HCT116 (cell line): ENCODE measurements around the gene EBLN2.

ENCODE experiments used
- CEBPB ChIP-seq: IDR thresholded peaks from 2 replicates; pipeline ENCODE4 v1.6.1; 2012; ENCODE audit warnings: low read depth
- EZH2 ChIP-seq: fragments of 200-600 bp; sonication (generic); IDR thresholded peaks from 2 replicates; pipeline ENCODE4 v1.6.1; 2017; ENCODE audit warnings: antibody characterized with exemption, mixed run types
- POLR2A ChIP-seq: IDR thresholded peaks from 2 replicates; pipeline ENCODE4 v1.7.0; 2011; ENCODE audit warnings: borderline replicate concordance; ENCODE audit not compliant: insufficient read depth, insufficient read length; ENCODE audit errors: extremely low read depth
- POLR2AphosphoS5 ChIP-seq: IDR thresholded peaks from 2 replicates; pipeline ENCODE4 v1.6.1; 2011; ENCODE audit warnings: mild to moderate bottlenecking, low read depth, low read length, moderate library complexity
- RAD21 ChIP-seq: IDR thresholded peaks from 2 replicates; pipeline ENCODE4 v1.6.1; 2012; ENCODE audit warnings: low read depth, mild to moderate bottlenecking
- SIN3A ChIP-seq: IDR thresholded peaks from 2 replicates; pipeline ENCODE4 v1.6.1; 2012; ENCODE audit warnings: low read depth
- TCF7L2 ChIP-seq: IDR thresholded peaks from 2 replicates; pipeline ENCODE4 v1.7.0; 2011; ENCODE audit warnings: borderline replicate concordance, inconsistent platforms; ENCODE audit not compliant: insufficient read depth, insufficient read length; ENCODE audit errors: extremely low read depth
- TF ChIP-seq, protein P1 (sequence below), 3 experiments: fragments of 200-600 bp in 1 of 3; sonication (generic) in 1 of 3; IDR thresholded peaks in 2 of 3; conservative IDR thresholded peaks in 1 of 3; 2 replicates each; pipeline ENCODE4 v1.5.1; 2012 to 2017; ENCODE audit warnings: low read depth in 2 of 3, low read length in 2 of 3, antibody characterized with exemption in 1 of 3, borderline replicate concordance in 1 of 3, control low read depth in 1 of 3, mild to moderate bottlenecking in 1 of 3, mixed read lengths in 1 of 3, mixed run types in 1 of 3, moderate library complexity in 1 of 3; ENCODE audit not compliant: insufficient read depth in 1 of 3
- TF ChIP-seq, protein P2 (sequence below): IDR thresholded peaks from 2 replicates; pipeline ENCODE4 v1.6.1; 2012
- TF ChIP-seq, protein P3 (sequence below): IDR thresholded peaks from 2 replicates; pipeline ENCODE4 v1.6.1; 2012; ENCODE audit warnings: low read depth

DNA sequence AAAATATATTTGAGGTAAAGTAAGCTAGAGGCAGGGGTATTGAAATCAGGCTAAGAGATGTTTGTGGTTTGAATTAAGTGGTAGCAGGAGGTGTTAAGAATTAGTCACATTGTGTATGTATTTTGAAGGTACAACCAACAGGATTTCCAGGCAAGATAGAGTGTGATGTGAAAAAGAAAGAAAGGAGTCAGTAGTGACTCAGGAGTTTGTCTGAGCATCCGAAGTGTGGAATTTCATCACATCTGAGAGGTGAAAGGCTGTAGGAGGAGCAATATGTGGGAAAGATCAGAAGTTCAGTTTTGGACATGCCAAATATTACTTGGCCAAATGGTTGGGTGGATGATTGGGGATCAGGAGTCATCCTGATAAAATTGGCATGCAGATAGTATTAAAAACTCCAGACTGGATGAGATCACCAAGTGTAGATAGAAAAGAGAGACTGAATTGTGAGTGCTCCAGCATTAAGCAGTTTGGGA is 32.1 kb upstream of the EBLN2 start:
- TF ChIP-seq EZH2 (no peak), TCF7L2 (no peak), RAD21 (no peak), CEBPB (no peak), SIN3A (no peak), POLR2A (no peak), POLR2AphosphoS5 (no peak)
- TF ChIP-seq, protein P1, sequence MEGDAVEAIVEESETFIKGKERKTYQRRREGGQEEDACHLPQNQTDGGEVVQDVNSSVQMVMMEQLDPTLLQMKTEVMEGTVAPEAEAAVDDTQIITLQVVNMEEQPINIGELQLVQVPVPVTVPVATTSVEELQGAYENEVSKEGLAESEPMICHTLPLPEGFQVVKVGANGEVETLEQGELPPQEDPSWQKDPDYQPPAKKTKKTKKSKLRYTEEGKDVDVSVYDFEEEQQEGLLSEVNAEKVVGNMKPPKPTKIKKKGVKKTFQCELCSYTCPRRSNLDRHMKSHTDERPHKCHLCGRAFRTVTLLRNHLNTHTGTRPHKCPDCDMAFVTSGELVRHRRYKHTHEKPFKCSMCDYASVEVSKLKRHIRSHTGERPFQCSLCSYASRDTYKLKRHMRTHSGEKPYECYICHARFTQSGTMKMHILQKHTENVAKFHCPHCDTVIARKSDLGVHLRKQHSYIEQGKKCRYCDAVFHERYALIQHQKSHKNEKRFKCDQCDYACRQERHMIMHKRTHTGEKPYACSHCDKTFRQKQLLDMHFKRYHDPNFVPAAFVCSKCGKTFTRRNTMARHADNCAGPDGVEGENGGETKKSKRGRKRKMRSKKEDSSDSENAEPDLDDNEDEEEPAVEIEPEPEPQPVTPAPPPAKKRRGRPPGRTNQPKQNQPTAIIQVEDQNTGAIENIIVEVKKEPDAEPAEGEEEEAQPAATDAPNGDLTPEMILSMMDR (IDR thresholded peaks at IDR 0.05 in 2 of 3, conservative IDR thresholded peaks at IDR 0.05 in 1 of 3; ENCODE audit: borderline replicate concordance in 1 of 3, insufficient read depth in 1 of 3, low read depth in 2 of 3, low read length in 2 of 3), result no peak
- TF ChIP-seq, protein P2, sequence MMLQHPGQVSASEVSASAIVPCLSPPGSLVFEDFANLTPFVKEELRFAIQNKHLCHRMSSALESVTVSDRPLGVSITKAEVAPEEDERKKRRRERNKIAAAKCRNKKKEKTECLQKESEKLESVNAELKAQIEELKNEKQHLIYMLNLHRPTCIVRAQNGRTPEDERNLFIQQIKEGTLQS, result no peak
- TF ChIP-seq, protein P3, sequence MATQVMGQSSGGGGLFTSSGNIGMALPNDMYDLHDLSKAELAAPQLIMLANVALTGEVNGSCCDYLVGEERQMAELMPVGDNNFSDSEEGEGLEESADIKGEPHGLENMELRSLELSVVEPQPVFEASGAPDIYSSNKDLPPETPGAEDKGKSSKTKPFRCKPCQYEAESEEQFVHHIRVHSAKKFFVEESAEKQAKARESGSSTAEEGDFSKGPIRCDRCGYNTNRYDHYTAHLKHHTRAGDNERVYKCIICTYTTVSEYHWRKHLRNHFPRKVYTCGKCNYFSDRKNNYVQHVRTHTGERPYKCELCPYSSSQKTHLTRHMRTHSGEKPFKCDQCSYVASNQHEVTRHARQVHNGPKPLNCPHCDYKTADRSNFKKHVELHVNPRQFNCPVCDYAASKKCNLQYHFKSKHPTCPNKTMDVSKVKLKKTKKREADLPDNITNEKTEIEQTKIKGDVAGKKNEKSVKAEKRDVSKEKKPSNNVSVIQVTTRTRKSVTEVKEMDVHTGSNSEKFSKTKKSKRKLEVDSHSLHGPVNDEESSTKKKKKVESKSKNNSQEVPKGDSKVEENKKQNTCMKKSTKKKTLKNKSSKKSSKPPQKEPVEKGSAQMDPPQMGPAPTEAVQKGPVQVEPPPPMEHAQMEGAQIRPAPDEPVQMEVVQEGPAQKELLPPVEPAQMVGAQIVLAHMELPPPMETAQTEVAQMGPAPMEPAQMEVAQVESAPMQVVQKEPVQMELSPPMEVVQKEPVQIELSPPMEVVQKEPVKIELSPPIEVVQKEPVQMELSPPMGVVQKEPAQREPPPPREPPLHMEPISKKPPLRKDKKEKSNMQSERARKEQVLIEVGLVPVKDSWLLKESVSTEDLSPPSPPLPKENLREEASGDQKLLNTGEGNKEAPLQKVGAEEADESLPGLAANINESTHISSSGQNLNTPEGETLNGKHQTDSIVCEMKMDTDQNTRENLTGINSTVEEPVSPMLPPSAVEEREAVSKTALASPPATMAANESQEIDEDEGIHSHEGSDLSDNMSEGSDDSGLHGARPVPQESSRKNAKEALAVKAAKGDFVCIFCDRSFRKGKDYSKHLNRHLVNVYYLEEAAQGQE, result no peak
